GM19035 (cell line): Measurements from ENCODE around the gene CABP2.

Experiments used
- ATAC-seq: cut with Tn5 transposase; IDR thresholded peaks from one replicate; pipeline ENCODE4 v1.9.1; 2021; ENCODE audit not compliant: unreplicated experiment

CABP2 gene

DNA sequence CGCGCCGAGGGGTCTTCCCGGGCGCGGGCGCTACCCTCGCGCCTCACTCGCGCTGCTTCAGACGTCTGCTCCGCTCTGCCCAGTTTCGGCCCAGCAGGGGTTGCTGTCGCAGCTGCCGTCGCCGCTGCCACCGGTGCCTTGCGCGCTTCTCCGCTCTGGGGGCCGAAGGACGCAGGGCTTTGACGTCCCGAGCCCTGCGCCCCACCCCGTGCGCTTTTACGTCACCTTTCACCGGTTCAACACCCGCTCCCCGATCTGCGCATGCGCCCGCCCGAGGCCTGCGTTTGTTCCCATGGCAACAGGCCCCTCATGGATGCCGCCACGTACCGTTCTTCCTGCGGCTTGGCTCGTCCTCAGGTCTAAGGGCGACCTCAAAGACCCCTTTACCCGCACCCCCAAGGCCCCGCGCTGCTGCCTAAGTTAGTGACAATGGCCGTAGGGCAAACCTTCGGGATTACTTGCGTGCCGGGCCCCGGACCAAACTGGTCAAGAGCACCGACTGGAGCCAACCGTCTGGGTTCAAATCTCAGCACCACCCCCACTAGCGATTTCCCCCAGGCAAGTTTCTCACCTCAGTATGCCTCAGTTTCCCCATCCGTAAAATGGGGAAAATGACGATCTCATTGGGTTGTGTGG, 14.6 kb downstream of the CABP2 start:
- peak; percentile 40 for ATAC-seq

GRCh38 chr11:67507864-67508485, 15.3 kb downstream of the CABP2 start, which contains the start of gene CDK2AP2:
Gene CDK2AP2, minus strand, starts transcription at chr11:67508162. Its CDS starts 80 bp downstream, at chr11:67508082.
- ATAC-seq = peak; percentile 65

DNA sequence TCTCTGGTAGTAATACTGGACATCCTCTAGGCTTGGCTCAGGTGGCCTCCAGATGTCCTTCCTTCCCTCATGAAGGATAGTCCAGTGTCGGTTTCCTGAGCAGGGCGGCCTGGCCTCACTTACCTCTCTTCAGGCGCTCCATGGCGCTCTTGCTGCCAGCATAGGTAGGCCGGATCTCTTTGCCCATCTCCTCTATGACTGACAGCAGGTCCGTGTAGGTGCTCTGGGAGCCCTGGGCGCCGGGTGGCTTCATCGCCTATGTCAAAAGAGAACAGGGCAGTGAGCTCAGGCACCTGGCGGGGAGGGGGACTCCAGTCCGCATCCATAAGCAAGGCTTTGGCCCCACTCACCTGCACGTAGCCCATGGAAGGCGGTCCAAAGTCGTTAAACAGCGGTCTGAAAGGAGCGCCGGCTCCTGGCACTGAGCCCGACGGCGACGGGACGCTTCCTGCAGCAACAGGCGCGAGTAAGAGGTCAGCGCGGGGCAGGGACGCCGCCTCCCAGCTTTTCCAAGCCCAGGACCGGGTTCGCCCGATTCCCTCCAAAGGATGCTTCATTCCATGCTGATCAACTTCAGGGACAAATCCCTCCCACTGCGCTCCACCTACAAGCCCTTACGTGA, 15.9 kb downstream of the CABP2 start:
- ATAC-seq = no peak

- ATAC-seq = no peak
Measured at GRCh38 chr11:67506426-67507051, 16.7 kb downstream of the CABP2 start.

- peak; percentile 18 for ATAC-seq
Measured at GRCh38 chr11:67505605-67506396, 17.4 kb downstream of the CABP2 start.

GRCh38 chr11:67504950-67505581, 18.2 kb downstream of the CABP2 start, which contains the start of gene PITPNM1:
Gene PITPNM1, minus strand, starts transcription at chr11:67505363. Its CDS starts 1,183 bp downstream, at chr11:67504180.
- ATAC-seq = no peak

DNA sequence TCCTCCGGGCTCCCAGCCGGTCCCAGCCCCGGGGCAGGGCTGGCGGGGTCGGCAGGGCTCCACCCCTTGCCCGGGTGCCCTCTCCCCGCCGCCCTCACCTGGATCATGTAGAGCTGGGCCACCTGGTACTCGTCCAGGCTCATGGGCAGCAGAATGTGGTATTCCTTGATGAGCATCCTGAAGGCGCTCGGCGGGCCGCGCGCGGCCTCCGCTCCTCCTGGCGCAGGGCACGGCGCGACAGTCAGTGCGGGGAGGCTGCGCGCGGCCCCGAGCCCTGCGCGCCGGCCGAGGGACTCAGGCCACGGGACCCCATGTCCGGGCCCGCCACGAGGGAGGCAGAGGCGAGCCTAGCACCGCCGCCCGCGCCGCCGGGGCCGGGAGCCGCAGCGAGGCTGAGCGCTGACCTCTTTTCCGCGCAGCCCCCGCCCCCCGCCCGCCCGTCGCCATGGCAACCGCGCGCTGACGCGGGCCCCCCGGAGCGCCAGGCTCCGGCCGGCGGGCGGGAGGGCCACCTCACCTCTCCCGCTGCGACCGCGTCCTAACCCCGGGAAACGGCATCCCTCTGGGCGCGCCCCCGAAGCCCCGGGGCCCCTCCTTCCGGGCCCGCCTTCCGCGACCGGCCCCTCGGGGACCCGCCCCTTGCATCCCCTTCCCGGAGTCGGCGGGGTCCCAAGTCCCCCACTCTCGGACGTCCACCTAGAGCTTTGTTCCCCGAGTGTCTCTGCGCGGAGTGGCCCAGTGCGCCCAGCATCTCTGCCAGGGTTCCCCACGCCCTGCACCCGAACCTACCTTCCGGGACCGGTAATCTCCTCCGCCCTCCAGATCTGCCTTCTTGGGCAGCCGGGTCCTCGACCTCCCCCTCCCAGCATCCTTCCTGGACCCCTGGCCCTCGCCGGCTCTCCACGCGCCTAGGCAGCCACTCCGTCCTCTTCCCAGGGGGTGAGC, 19.0 kb downstream of the CABP2 start:
- no peak for ATAC-seq

DNA sequence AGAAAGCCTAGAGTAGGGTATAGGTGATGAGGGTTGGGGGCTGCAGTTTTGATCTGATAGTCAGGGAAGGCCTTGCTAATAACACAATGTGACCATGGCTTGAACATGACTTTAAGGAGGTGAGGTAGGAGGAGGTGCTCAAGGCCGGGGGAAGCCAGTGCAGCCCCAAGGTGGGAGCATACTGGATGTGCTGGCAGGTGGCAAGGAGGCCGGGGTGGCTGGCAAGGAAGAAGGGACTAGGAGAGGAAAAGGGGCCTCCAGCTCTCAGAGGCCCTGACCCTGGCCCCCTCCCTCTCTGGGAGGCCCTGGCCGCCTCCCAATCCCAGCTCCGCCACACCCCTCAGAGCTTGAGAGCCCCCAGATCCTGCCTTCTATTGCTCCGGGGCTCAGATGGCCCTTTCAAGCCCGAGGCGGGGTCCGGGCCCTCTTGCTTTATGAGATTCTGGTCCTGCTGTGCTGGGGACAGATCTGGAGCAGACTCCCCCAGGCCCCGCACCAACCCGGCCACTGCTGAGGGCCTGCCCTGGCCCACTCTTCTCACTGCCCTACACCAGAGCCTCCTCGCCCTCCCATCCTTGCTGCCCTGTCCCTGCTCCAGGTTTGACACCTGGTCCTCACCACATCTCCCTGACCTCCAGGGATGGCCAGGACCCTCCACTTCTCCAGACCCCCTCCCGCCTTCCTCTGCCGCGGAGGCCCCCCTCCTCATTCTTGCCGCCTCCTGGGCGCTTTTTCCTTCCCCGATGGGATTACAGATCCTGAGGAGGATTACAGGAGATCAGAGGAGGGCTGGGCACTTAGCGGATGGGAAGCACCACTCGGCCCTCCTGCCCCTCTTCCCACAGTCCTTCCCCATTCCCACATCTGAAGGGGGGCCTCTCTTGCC, 19.9 kb downstream of the CABP2 start:
- ATAC-seq = no peak

DNA sequence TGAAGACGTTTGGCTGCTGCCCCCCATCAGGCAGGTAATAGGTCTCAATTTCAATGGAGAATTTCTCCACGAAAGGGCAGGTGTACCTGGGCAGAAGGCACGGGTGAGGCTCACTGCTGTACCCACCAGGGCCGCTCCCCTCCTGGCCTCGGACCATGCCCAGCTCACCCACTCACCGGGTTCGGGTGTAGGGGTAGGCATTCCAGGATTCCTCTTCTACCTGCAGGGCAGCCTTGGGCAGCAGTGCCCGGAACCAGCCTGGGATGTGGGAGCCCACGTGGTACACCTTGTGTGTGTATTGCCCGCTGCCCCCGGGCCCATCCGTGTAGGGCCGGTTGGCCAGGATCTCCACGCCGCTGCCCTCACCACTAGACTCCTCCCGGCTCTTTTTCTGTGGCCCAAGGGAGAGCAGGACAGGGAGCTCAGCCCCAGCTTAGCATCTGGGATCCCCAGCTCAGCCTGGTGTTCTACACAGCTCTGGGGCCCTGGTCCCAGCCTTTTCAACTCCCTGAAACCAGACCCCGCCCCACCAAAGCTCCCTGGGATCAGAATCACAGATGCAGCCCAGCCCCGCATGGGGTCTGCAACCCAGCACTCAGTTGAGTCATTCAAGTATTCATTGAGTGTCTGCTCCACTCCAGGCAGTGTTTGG, 20.8 kb downstream of the CABP2 start:
- ATAC-seq = no peak

GRCh38 chr11:67501854-67502253, 21.4 kb downstream of the CABP2 start:
- no peak for ATAC-seq

- no peak for ATAC-seq
Measured at GRCh38 chr11:67500831-67501715, 22.2 kb downstream of the CABP2 start.

GRCh38 chr11:67500484-67500821, 22.8 kb downstream of the CABP2 start:
- no peak for ATAC-seq

- no peak for ATAC-seq
Measured at GRCh38 chr11:67499808-67500483, 23.3 kb downstream of the CABP2 start.

DNA sequence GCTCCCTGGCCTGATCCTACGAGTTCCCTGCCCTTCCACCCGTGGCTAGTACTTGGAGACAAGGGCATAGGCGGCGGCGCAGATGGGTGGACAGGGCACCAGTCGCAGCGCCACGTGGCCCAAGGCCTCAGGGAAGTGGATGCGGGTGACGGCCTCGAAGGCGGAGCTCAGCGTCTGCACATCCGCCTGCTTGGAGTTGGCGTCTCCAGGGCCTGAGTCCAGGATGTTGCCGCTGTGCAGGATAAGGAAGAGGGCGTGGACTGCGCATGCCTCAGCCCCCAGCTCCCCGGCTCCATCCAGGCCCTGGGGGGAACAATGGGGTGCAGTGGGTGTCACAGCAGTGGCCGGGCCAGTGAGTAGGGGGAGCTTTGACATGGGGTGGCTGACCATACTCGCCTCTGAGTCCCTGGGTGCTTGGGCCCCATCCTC, 24.7 kb downstream of the CABP2 start:
- no peak for ATAC-seq

GRCh38 chr11:67497656-67498291, 25.5 kb downstream of the CABP2 start:
- ATAC-seq = no peak

DNA sequence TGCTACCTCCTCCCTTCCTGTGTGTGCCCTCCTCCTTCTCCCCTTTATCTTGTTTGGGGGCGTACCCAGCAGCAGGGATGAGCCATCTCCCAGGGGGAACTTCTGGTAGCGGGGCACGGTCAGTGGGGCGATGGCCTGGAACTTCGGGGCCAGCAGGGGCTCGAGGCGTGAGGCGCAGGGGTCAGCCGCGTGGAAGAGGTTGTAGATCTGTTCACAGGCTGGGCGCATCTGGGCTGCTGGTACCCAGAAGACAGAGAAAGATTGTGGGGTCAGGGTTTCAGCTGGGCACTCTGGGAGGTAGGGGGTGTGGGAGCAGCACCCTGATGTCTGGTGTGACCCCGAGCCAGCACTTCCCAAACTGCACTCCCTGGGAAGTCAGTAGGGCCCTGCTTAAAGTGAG, 27.1 kb downstream of the CABP2 start:
- ATAC-seq = no peak
